Skin of body (tissue), 2 donors: ENCODE data around the gene EFNA2. TPM values are rescaled to one million over a fixed set of nuclear protein-coding genes. Genes with fewer than 3 reads are reported as not detected.

Experiments
- DNase-seq: peaks from one replicate; lab custom pipeline; 2025; lab: John Stamatoyannopoulos, UW
- total RNA-seq: library from RNA; depleted of rRNA; stranded (reverse); fragments of >200 nt; gene quantifications from one replicate; pipeline ENCODE4 v1.2.3, GENCODE V29; 2014

The EFNA2 gene
- total RNA-seq, 1 donor from 2014 or later, result 0.39 TPM

GRCh38 chr19:1283207-1283916 lies 2.3 kb upstream of the EFNA2 start:
- no peak for DNase-seq

- DNase-seq, result no peak
These were observed 1.8 kb upstream of the EFNA2 start for GRCh38 chr19:1283917-1284292.

GRCh38 chr19:1284293-1284978 lies 1.2 kb upstream of the EFNA2 start:
- no peak for DNase-seq

GRCh38 chr19:1284979-1285736 lies 515 bp upstream of the EFNA2 start:
- DNase-seq, result no peak

- no peak for DNase-seq
These were observed 1.0 kb downstream of the EFNA2 start for GRCh38 chr19:1286487-1287353.

GRCh38 chr19:1287354-1288225 lies 1.9 kb downstream of the EFNA2 start:
- no peak for DNase-seq

GRCh38 chr19:1288226-1288612 lies 2.5 kb downstream of the EFNA2 start:
- DNase-seq, result no peak

- no peak for DNase-seq
These were observed 3.4 kb downstream of the EFNA2 start for GRCh38 chr19:1288833-1289685.

- no peak for DNase-seq
These were observed 4.0 kb downstream of the EFNA2 start for GRCh38 chr19:1289686-1290025.

GRCh38 chr19:1290196-1290702 lies 4.6 kb downstream of the EFNA2 start:
- no peak for DNase-seq

- no peak for DNase-seq
These were observed 5.3 kb downstream of the EFNA2 start for GRCh38 chr19:1290703-1291651.

GRCh38 chr19:1291761-1292418 lies 6.2 kb downstream of the EFNA2 start:
- DNase-seq, result no peak

- no peak for DNase-seq
These were observed 6.9 kb downstream of the EFNA2 start for GRCh38 chr19:1292419-1293151.

GRCh38 chr19:1293782-1294604 lies 8.3 kb downstream of the EFNA2 start:
- no peak for DNase-seq

- DNase-seq, result no peak
These were observed 9.0 kb downstream of the EFNA2 start for GRCh38 chr19:1294688-1295087.
